HG02763 (cell line): ENCODE measurements around the gene SYCN.

ENCODE experiments used
- ATAC-seq: cut with Tn5 transposase; IDR thresholded peaks from one replicate; pipeline ENCODE4 v1.9.1; 2021; ENCODE audit warnings: mild to moderate bottlenecking, moderate library complexity; ENCODE audit not compliant: unreplicated experiment

SYCN gene

GRCh38 chr19:39157275-39157996 is 46.6 kb downstream of the SYCN start:
- ATAC-seq, result no peak

- ATAC-seq, result no peak
Observed at GRCh38 chr19:39156326-39157230, 47.5 kb downstream of the SYCN start.

DNA sequence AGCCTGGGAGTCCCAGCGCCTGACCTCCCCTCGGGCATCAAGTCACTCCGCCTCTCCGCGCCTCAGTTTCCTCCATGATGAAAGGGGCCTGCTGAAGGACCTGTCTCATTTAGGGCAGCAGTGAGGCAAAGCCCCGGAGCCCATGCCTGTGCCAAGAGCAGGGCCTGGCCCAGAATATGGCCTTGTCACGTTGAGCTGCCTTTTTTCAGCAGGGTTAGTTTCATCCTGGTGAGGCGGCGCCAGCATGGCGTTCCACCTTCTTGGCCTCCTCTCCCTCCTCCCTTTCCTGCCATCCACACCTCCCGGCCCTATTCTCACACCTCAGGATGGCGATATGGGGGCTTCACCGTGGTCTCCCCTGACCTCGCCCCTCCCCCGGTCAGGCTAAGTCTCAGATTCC is 48.3 kb downstream of the SYCN start:
- ATAC-seq, result no peak

DNA sequence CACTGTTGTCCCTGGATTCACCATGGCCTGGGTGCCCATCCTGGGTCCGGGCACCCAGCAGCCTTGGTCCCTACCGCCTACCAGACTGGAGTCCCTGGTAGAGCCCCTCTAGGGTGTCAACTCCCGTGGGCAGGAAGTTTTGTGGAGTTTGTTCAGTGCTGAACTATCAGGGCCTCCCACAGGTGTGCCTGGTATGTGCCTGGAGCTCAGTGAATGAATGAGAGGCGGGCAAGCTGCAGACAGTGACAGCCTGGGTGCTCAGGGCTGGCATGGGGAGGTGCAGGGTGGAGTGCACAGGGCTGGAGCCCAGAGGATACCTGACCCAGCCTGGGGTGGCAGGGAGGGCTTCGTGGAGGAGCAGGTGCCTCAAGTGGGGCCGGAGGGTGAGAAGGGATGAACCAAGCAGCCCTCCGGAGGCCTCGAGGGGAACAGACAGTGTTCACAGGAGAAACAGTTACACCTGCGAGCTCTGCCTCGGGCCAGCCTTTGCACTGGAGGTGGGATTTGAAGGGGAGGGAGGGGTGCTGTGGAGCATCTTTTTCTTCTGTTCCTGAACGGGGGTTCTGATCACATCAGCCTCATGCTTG is 48.9 kb downstream of the SYCN start:
- no peak for ATAC-seq

- no peak for ATAC-seq
Observed at GRCh38 chr19:39154629-39155100, 49.4 kb downstream of the SYCN start.

DNA sequence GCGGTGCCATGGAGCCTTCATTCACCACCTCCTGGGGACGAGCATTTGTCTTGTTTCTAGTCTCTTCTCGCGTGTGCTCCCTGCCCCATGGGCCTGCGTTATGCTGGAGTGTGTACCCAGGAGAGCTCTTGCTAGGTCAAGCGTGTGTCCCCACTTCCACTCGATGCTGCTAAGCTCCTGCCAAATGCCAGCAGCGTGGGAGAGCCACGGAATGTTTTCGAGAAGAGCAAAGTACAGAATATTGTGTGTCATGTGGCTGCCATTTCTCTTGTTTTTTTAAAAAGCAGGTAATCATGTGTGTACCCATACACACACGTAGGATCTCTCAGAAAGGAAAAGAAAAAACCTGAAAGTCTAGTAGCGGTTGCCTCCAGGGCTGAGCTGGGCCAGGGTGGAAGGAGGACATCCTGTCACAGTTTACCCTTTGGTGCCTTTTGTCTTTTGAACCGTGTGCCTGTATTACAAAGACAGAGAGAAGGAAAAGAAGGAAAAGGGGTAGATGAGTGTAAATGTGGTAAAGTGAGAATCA is 49.9 kb downstream of the SYCN start:
- ATAC-seq, result no peak
